Measurements from ENCODE around the gene CEACAM18.

DNA sequence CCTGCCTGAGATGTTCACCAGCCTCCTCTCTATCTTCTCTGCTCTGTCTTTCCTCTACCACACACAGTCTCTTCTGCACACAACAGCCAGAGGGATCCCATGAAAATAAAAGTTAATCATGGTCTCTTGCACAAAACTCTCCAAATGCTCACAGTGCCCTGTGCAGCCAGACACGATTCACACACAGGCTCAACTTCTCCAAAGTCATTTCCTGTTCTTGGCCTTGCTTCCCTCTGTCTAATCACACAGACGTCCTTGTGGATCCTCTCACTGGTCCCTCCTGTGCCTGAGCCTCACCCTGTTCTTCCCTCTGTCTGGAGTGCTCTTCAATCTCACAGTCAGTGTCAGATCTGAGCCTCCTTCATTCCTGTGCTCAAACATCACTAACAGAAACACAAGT, 15.4 kb downstream of the CEACAM18 start:
- TF ChIP-seq YY1 (IDR thresholded peaks at IDR 0.05; ENCODE audit: insufficient read depth, insufficient read length) (no peak), SUZ12 (IDR thresholded peaks at IDR 0.05; ENCODE audit: extremely low read depth, insufficient read depth, insufficient read length) (no peak), ZNF274 (IDR thresholded peaks at IDR 0.05; ENCODE audit: low read depth, low read length) (no peak)
